Kidney (tissue), 14 donors: ENCODE results near the gene EFNA2. TPM values are rescaled to one million over a fixed set of nuclear protein-coding genes. Genes with fewer than 3 reads are reported as not detected.

ENCODE experiments used
- DNase-seq, 5 donors: peaks; one replicate each; pipeline ENCODE4 v3.0.0-alpha.2; 2013 to 2020
- FAIRE-seq: peaks from 2 replicates; lab custom pipeline; 2012; peaks lifted over from hg19 to GRCh38; lab: Jason Lieb, UNC
- H3K27ac ChIP-seq, 2 donors: one replicate each; pipeline ENCODE4 v1.7.0; 2013; ENCODE audit warnings: low read depth in 2 of 2, low read length in 2 of 2, inconsistent platforms in 1 of 2
- H3K27me3 ChIP-seq: one replicate; pipeline ENCODE4 v1.7.1; 2013; ENCODE audit warnings: low read length, inconsistent platforms; ENCODE audit not compliant: control insufficient read depth, insufficient read depth
- H3K36me3 ChIP-seq, 3 donors: one replicate each; pipeline versions ENCODE4 v1.7.0 to v1.7.1; 2013; ENCODE audit warnings: low read length in 3 of 3, control low read depth in 1 of 3, inconsistent platforms in 1 of 3; ENCODE audit not compliant: insufficient read depth in 3 of 3, control insufficient read depth in 2 of 3
- H3K4me1 ChIP-seq, 3 donors: one replicate each; pipeline versions ENCODE4 v1.7.0 to v1.7.1; 2013; ENCODE audit warnings: low read length in 3 of 3, inconsistent platforms in 1 of 3, low read depth in 1 of 3; ENCODE audit not compliant: control insufficient read depth in 2 of 3, insufficient read depth in 2 of 3
- H3K4me3 ChIP-seq, 3 donors: one replicate each; pipeline versions ENCODE4 v1.7.0 to v1.8.1; 2013; ENCODE audit warnings: low read length in 3 of 3, control low read depth in 1 of 3, inconsistent platforms in 1 of 3
- H3K9ac ChIP-seq, 3 donors: one replicate each; pipeline versions ENCODE4 v1.7.0 to v1.7.1; 2013; ENCODE audit warnings: low read length in 3 of 3, control low read depth in 1 of 3, inconsistent platforms in 1 of 3
- H3K9me3 ChIP-seq, 3 donors: one replicate each; pipeline versions ENCODE4 v1.7.0 to v1.7.1; 2013; ENCODE audit warnings: low read length in 3 of 3, control low read depth in 1 of 3, inconsistent platforms in 1 of 3; ENCODE audit not compliant: control insufficient read depth in 2 of 3, insufficient read depth in 1 of 3
- CTCF ChIP-seq: IDR thresholded peaks from 3 replicates; pipeline ENCODE4 v1.5.1; 2012; ENCODE audit warnings: mild to moderate bottlenecking, moderate library complexity, borderline replicate concordance; ENCODE audit not compliant: insufficient read depth; ENCODE audit errors: extremely low read depth
- intact Hi-C: fragments of 100-400 bp; cut with DNase I; formaldehyde crosslinking; loops from one replicate; pipeline ENCODE4 v1.11.1; 2022
- polyA plus RNA-seq: library from polyadenylated mRNA; stranded (reverse); fragments of 350-450 nt; fragmentation: Illumina TruSeq; extraction: RNeasy Lipid Tissue Mini Kit (QIAGEN cat#74804); gene quantifications from one replicate; pipeline ENCODE4 v1.2.3, GENCODE V29; 2014; ENCODE audit warnings: low read depth, low replicate concordance; ENCODE audit not compliant: insufficient read depth
- total RNA-seq: library from RNA; stranded (reverse); fragmentation: NEBNext Ultra II Directional; extraction: Animal tissue kit (Norgen Biotek cat#: 25700); gene quantifications from one replicate; pipeline ENCODE4 v1.2.1, GENCODE V29; 2021
- donor health status: control.
- donor health status: control.
- donor health status: control.
- donor health status: control.
- donor health status: control.
- donor health status: DM: yes; HTN: yes; CAD: no.
- donor health status: Normal renal cell carcinoma (clear cell type).

The EFNA2 gene
- total and polyA plus RNA-seq, 2 donors from 2014 or later, result not detected

- intact Hi-C loops, result no loop called here
- Histone ChIP-seq H3K9ac (peak overlapping the region in 1 of 3 donors; percentile 51), H3K27me3 (no peaks in the 10 kb centered on the region), H3K9me3 (no peaks in the 10 kb centered on the region), H3K4me1 (peaks cover 3 to 62% (median 34%) of the 10 kb centered on the region in 3 donors), H3K27ac (peak overlapping the region; percentile 71 to 81), H3K4me3 (peak overlapping the region in 2 of 3 donors; percentile 38 to 51), H3K36me3 (peaks cover 3 to 11% (median 8%) of the 10 kb centered on the region in 3 donors)
- DNase-seq (peak; percentile 76 to 91 (median 81)), FAIRE-seq (no peak)
- TF ChIP-seq CTCF, result peak; percentile 99
Observed at GRCh38 chr19:1266916-1267476, 18.7 kb upstream of the EFNA2 start.

GRCh38 chr19:1267477-1268225 is 18.0 kb upstream of the EFNA2 start:
- H3K27ac ChIP-seq, result no peak overlapping the region
- no peak for FAIRE-seq
- peak overlapping the region in 1 of 3 donors; percentile 51 for H3K9ac ChIP-seq

GRCh38 chr19:1268226-1269064 is 17.2 kb upstream of the EFNA2 start:
- peak in 2 of 5 donors; percentile 82 to 89 for DNase-seq
- peaks cover 5 to 26% (median 16%) of the 10 kb centered on the region in 3 donors for H3K36me3 ChIP-seq

More at GRCh38 chr19:1267477-1268225, 18.0 kb upstream of the EFNA2 start:
- Histone ChIP-seq H3K4me3 (peak overlapping the region in 2 of 3 donors; percentile 38 to 51), H3K36me3 (peaks cover 3 to 18% (median 13%) of the 10 kb centered on the region in 3 donors), H3K27me3 (no peaks in the 10 kb centered on the region), H3K4me1 (peaks cover 3 to 62% (median 30%) of the 10 kb centered on the region in 3 donors), H3K9me3 (no peaks in the 10 kb centered on the region)
- intact Hi-C loops, result no loop called here
- peak in 3 of 5 donors; percentile 34 to 89 (median 84) for DNase-seq
- no peak for TF ChIP-seq CTCF

More at GRCh38 chr19:1268226-1269064, 17.2 kb upstream of the EFNA2 start:
- Histone ChIP-seq H3K27ac (peak overlapping the region; percentile 79 to 96), H3K9ac (peak overlapping the region in 1 of 3 donors; percentile 58), H3K9me3 (no peaks in the 10 kb centered on the region), H3K27me3 (no peaks in the 10 kb centered on the region), H3K4me3 (peak overlapping the region in 2 of 3 donors; percentile 16 to 47), H3K4me1 (peaks cover 3 to 59% (median 31%) of the 10 kb centered on the region in 3 donors)
- intact Hi-C loops, result no loop called here
- FAIRE-seq, result no peak
- TF ChIP-seq CTCF, result no peak
